GM21825 (cell line): ENCODE measurements around the gene ABTB1.

ENCODE experiments used
- ATAC-seq: cut with Tn5 transposase; IDR thresholded peaks from one replicate; pipeline ENCODE4 v1.9.1; 2021; ENCODE audit warnings: mild to moderate bottlenecking, moderate library complexity; ENCODE audit not compliant: unreplicated experiment

Gene ABTB1

GRCh38 chr3:127672429-127673190 lies at the start of gene ABTB1:
Gene ABTB1, plus strand, starts transcription at chr3:127672952. Its CDS starts 74 bp downstream, at chr3:127673026.
- ATAC-seq: peak; percentile 64

- no peak for ATAC-seq
Observed at GRCh38 chr3:127624063-127624462, 48.7 kb upstream of the ABTB1 start.

- ATAC-seq: no peak
Observed at GRCh38 chr3:127625821-127626220, 46.9 kb upstream of the ABTB1 start.

- no peak for ATAC-seq
Observed at GRCh38 chr3:127628426-127628787, 44.3 kb upstream of the ABTB1 start.

- no peak for ATAC-seq
Observed at GRCh38 chr3:127628788-127629466, 43.8 kb upstream of the ABTB1 start, which contains the start of gene PODXL2. Gene PODXL2, plus strand, starts transcription at chr3:127629185. Its CDS starts 35 bp downstream, at chr3:127629220.

- ATAC-seq: no peak
Observed at GRCh38 chr3:127629467-127630403, 43.0 kb upstream of the ABTB1 start.

- no peak for ATAC-seq
Observed at GRCh38 chr3:127630811-127631714, 41.7 kb upstream of the ABTB1 start.

GRCh38 chr3:127632035-127632820 lies 40.5 kb upstream of the ABTB1 start:
- ATAC-seq: no peak

GRCh38 chr3:127634653-127635052 lies 38.1 kb upstream of the ABTB1 start:
- no peak for ATAC-seq

GRCh38 chr3:127637546-127637945 lies 35.2 kb upstream of the ABTB1 start:
- ATAC-seq: no peak

- ATAC-seq: no peak
Observed at GRCh38 chr3:127637971-127638370, 34.8 kb upstream of the ABTB1 start.

- ATAC-seq: no peak
Observed at GRCh38 chr3:127639173-127640041, 33.3 kb upstream of the ABTB1 start.

GRCh38 chr3:127640042-127640355 lies 32.8 kb upstream of the ABTB1 start:
- ATAC-seq: no peak

- ATAC-seq: no peak
Observed at GRCh38 chr3:127644641-127645370, 27.9 kb upstream of the ABTB1 start.

GRCh38 chr3:127645371-127646015 lies 27.3 kb upstream of the ABTB1 start:
- no peak for ATAC-seq

GRCh38 chr3:127646501-127647046 lies 26.2 kb upstream of the ABTB1 start:
- ATAC-seq: no peak

GRCh38 chr3:127647166-127647844 lies 25.4 kb upstream of the ABTB1 start:
- no peak for ATAC-seq
